ENCODE measurements around the gene PCNX4.
"Not testable (repeated sequence)": the region's sequence is repeated elsewhere in the genome, so short reads cannot be mapped to it uniquely, and the experiment has no call there.

Gene PCNX4

GRCh38 chr14:60093080-60093479 lies 1.4 kb downstream of the PCNX4 start:
- H3K36me3 Mint-ChIP-seq = peaks cover 5% of the 10 kb centered on the region
- DNase-seq (ENCODE audit: low spot score in 2 of 2) (no peak), ATAC-seq (ENCODE audit: low read depth) (no peak)
- H3K27ac Mint-ChIP-seq = peak overlapping the region; percentile 95
- peak overlapping the region; percentile 89 for H3K4me3 Mint-ChIP-seq
- no peaks in the 10 kb centered on the region for H3K27me3 Mint-ChIP-seq
- peaks cover 30% of the 10 kb centered on the region for H3K4me1 Mint-ChIP-seq
- H3K9me3 Mint-ChIP-seq = no peaks in the 10 kb centered on the region

GRCh38 chr14:60093606-60094005 lies 1.9 kb downstream of the PCNX4 start:
- H3K4me1 Mint-ChIP-seq = peaks cover 30% of the 10 kb centered on the region
- no peaks in the 10 kb centered on the region for H3K27me3 Mint-ChIP-seq
- DNase-seq (ENCODE audit: low spot score in 2 of 2) (no peak), ATAC-seq (ENCODE audit: low read depth) (no peak)
- peak overlapping the region; percentile 95 for H3K27ac Mint-ChIP-seq
- H3K9me3 Mint-ChIP-seq = no peaks in the 10 kb centered on the region
- H3K4me3 Mint-ChIP-seq = peak overlapping the region; percentile 89
- H3K36me3 Mint-ChIP-seq = peaks cover 8% of the 10 kb centered on the region

- peak overlapping the region; percentile 50 for H3K4me3 Mint-ChIP-seq
- H3K27me3 Mint-ChIP-seq = no peaks in the 10 kb centered on the region
- peaks cover 8% of the 10 kb centered on the region for H3K36me3 Mint-ChIP-seq
- ATAC-seq (ENCODE audit: low read depth) = no peak
- H3K4me1 Mint-ChIP-seq = peaks cover 30% of the 10 kb centered on the region
- peak overlapping the region; percentile 68 for H3K27ac Mint-ChIP-seq
- H3K9me3 Mint-ChIP-seq = no peaks in the 10 kb centered on the region
- DNase-seq (ENCODE audit: low spot score in 2 of 2) = no peak
Measured at GRCh38 chr14:60094306-60094897, 2.7 kb downstream of the PCNX4 start.

GRCh38 chr14:60095231-60095630 lies 3.5 kb downstream of the PCNX4 start:
- no peak for DNase-seq (ENCODE audit: low spot score in 2 of 2)
- ATAC-seq (ENCODE audit: low read depth) = no peak
- Mint-ChIP-seq H3K27ac (peak overlapping the region; percentile 49), H3K4me3 (no peak overlapping the region), H3K27me3 (no peaks in the 10 kb centered on the region), H3K4me1 (peaks cover 31% of the 10 kb centered on the region), H3K36me3 (peaks cover 8% of the 10 kb centered on the region), H3K9me3 (no peaks in the 10 kb centered on the region)

- Mint-ChIP-seq H3K36me3 (peaks cover 10% of the 10 kb centered on the region), H3K27ac (peak overlapping the region; percentile 2), H3K27me3 (no peaks in the 10 kb centered on the region), H3K4me3 (no peak overlapping the region), H3K9me3 (no peaks in the 10 kb centered on the region), H3K4me1 (peaks cover 32% of the 10 kb centered on the region)
- no peak for DNase-seq (ENCODE audit: low spot score in 2 of 2)
- ATAC-seq (ENCODE audit: low read depth) = no peak
Measured at GRCh38 chr14:60095781-60096450, 4.2 kb downstream of the PCNX4 start.

- ATAC-seq (ENCODE audit: low read depth) = no peak
- Mint-ChIP-seq H3K27me3 (no peaks in the 10 kb centered on the region), H3K4me3 (no peak overlapping the region), H3K36me3 (peaks cover 14% of the 10 kb centered on the region), H3K4me1 (peaks cover 30% of the 10 kb centered on the region), H3K27ac (peak overlapping the region; percentile 17), H3K9me3 (no peaks in the 10 kb centered on the region)
- DNase-seq (ENCODE audit: low spot score in 2 of 2) = no peak
Measured at GRCh38 chr14:60097974-60098373, 6.3 kb downstream of the PCNX4 start.

GRCh38 chr14:60099855-60100254 lies 8.1 kb downstream of the PCNX4 start:
- H3K36me3 Mint-ChIP-seq = peaks cover 18% of the 10 kb centered on the region
- DNase-seq (ENCODE audit: low spot score in 2 of 2) = not testable (repeated sequence)

GRCh38 chr14:60101786-60102185 lies 10.1 kb downstream of the PCNX4 start:
- peaks cover 21% of the 10 kb centered on the region for H3K36me3 Mint-ChIP-seq
- H3K27ac Mint-ChIP-seq = no peak overlapping the region
- no peak overlapping the region for H3K4me3 Mint-ChIP-seq
- DNase-seq (ENCODE audit: low spot score in 2 of 2) = no peak
- H3K9me3 Mint-ChIP-seq = no peaks in the 10 kb centered on the region
- ATAC-seq (ENCODE audit: low read depth) = no peak
- H3K27me3 Mint-ChIP-seq = no peaks in the 10 kb centered on the region
- peaks cover 14% of the 10 kb centered on the region for H3K4me1 Mint-ChIP-seq

More at GRCh38 chr14:60099855-60100254, 8.1 kb downstream of the PCNX4 start:
- not testable (repeated sequence) for ATAC-seq (ENCODE audit: low read depth); H3K27me3 Mint-ChIP-seq; H3K4me3 Mint-ChIP-seq; H3K9me3 Mint-ChIP-seq; H3K27ac Mint-ChIP-seq
- peaks cover 13% of the 10 kb centered on the region for H3K4me1 Mint-ChIP-seq

- Mint-ChIP-seq H3K27ac (no peak overlapping the region), H3K9me3 (no peaks in the 10 kb centered on the region), H3K4me1 (peaks cover 14% of the 10 kb centered on the region), H3K4me3 (no peak overlapping the region), H3K27me3 (no peaks in the 10 kb centered on the region), H3K36me3 (peaks cover 21% of the 10 kb centered on the region)
- ATAC-seq (ENCODE audit: low read depth) (no peak), DNase-seq (ENCODE audit: low spot score in 2 of 2) (no peak)
Measured at GRCh38 chr14:60102389-60102788, 10.7 kb downstream of the PCNX4 start.

- Mint-ChIP-seq H3K27me3 (no peaks in the 10 kb centered on the region), H3K4me1 (peaks cover 10% of the 10 kb centered on the region), H3K9me3 (no peaks in the 10 kb centered on the region), H3K4me3 (no peak overlapping the region), H3K27ac (peak overlapping the region; percentile 62), H3K36me3 (peaks cover 29% of the 10 kb centered on the region)
- ATAC-seq (ENCODE audit: low read depth) (peak; percentile 22), DNase-seq (ENCODE audit: low spot score in 2 of 2) (no peak)
Measured at GRCh38 chr14:60106339-60106738, 14.6 kb downstream of the PCNX4 start.

GRCh38 chr14:60107477-60107876 lies 15.8 kb downstream of the PCNX4 start:
- Mint-ChIP-seq H3K27ac (no peak overlapping the region), H3K4me1 (peaks cover 7% of the 10 kb centered on the region), H3K4me3 (no peak overlapping the region), H3K9me3 (no peaks in the 10 kb centered on the region), H3K27me3 (no peaks in the 10 kb centered on the region), H3K36me3 (peaks cover 27% of the 10 kb centered on the region)
- ATAC-seq (ENCODE audit: low read depth) (no peak), DNase-seq (ENCODE audit: low spot score in 2 of 2) (no peak)

- peaks cover 26% of the 10 kb centered on the region for H3K36me3 Mint-ChIP-seq
- ATAC-seq (ENCODE audit: low read depth) = no peak
Measured at GRCh38 chr14:60111732-60112131, 20.0 kb downstream of the PCNX4 start.

GRCh38 chr14:60114881-60115280 lies 23.2 kb downstream of the PCNX4 start:
- peaks cover 23% of the 10 kb centered on the region for H3K36me3 Mint-ChIP-seq
- ATAC-seq (ENCODE audit: low read depth) (no peak), DNase-seq (ENCODE audit: low spot score in 2 of 2) (no peak)
- H3K27me3 Mint-ChIP-seq = no peaks in the 10 kb centered on the region
- no peak overlapping the region for H3K4me3 Mint-ChIP-seq
- H3K27ac Mint-ChIP-seq = no peak overlapping the region
- no peaks in the 10 kb centered on the region for H3K4me1 Mint-ChIP-seq
- no peaks in the 10 kb centered on the region for H3K9me3 Mint-ChIP-seq

More at GRCh38 chr14:60111732-60112131, 20.0 kb downstream of the PCNX4 start:
- H3K27me3 Mint-ChIP-seq = no peaks in the 10 kb centered on the region
- H3K4me3 Mint-ChIP-seq = no peak overlapping the region
- no peaks in the 10 kb centered on the region for H3K9me3 Mint-ChIP-seq
- H3K27ac Mint-ChIP-seq = no peak overlapping the region
- DNase-seq (ENCODE audit: low spot score in 2 of 2) = no peak
- H3K4me1 Mint-ChIP-seq = no peaks in the 10 kb centered on the region

- no peaks in the 10 kb centered on the region for H3K9me3 Mint-ChIP-seq
- DNase-seq (ENCODE audit: low spot score in 2 of 2) = no peak
- H3K4me3 Mint-ChIP-seq = no peak overlapping the region
- no peak for ATAC-seq (ENCODE audit: low read depth)
- H3K27ac Mint-ChIP-seq = no peak overlapping the region
- H3K4me1 Mint-ChIP-seq = no peaks in the 10 kb centered on the region
- peaks cover 18% of the 10 kb centered on the region for H3K36me3 Mint-ChIP-seq
- no peaks in the 10 kb centered on the region for H3K27me3 Mint-ChIP-seq
Measured at GRCh38 chr14:60116181-60116580, 24.5 kb downstream of the PCNX4 start.

- Mint-ChIP-seq H3K36me3 (peaks cover 51% of the 10 kb centered on the region), H3K27me3 (no peaks in the 10 kb centered on the region), H3K4me1 (no peaks in the 10 kb centered on the region), H3K9me3 (no peaks in the 10 kb centered on the region), H3K27ac (no peak overlapping the region), H3K4me3 (no peak overlapping the region)
- no peak for DNase-seq (ENCODE audit: low spot score in 2 of 2)
- ATAC-seq (ENCODE audit: low read depth) = no peak
Measured at GRCh38 chr14:60125918-60126317, 34.2 kb downstream of the PCNX4 start.

Data from memory B cell (primary cell).